Naive thymus-derived CD8-positive, alpha-beta T cell (primary cell): ENCODE results near the gene RNF220. TPM values are rescaled to one million over a fixed set of nuclear protein-coding genes. Genes with fewer than 3 reads are reported as not detected.
"Not testable (repeated sequence)": the region's sequence is repeated elsewhere in the genome, so short reads cannot be mapped to it uniquely, and the experiment has no call there.

Experiments used
- ATAC-seq, 2 donors: fragments of 150-1000 bp; cut with Tn5 transposase in 1 of 2; sonication (Bioruptor Pico), chemical (Tn5 transposase) in 1 of 2; 1 replicate in 1 of 2; 2 replicates in 1 of 2; pipeline ENCODE4 v1.10.0; 2021; ENCODE audit warnings: mild to moderate bottlenecking in 2 of 2, moderate library complexity in 2 of 2
- POLR2A ChIA-PET: fragments of 350-600 bp; sonication (Branson Sonifier 250); formaldehyde crosslinking; loops from one replicate; lab custom pipeline; 2021; ENCODE audit warnings: antibody characterized with exemption; lab: Charles Lee
- DNase-seq, 10 donors: peaks; one replicate each; pipeline versions ENCODE4 v3.0.0 to v3.0.0-alpha.2; 2020 to 2022
- H3K27ac Mint-ChIP-seq, 10 donors: one replicate each; pipeline ENCODE4 v1.8.0; 2020 to 2022; ENCODE audit warnings: mild to moderate bottlenecking in 10 of 10, mixed read lengths in 10 of 10, moderate library complexity in 4 of 10, inconsistent platforms in 1 of 10
- H3K27me3 Mint-ChIP-seq, 5 donors: one replicate each; pipeline ENCODE4 v1.8.0; 2021 to 2022; ENCODE audit warnings: mixed read lengths in 5 of 5
- H3K36me3 Mint-ChIP-seq, 3 donors: one replicate each; pipeline ENCODE4 v1.8.0; 2020 to 2022; ENCODE audit warnings: mixed read lengths in 3 of 3, mild to moderate bottlenecking in 2 of 3, inconsistent platforms in 1 of 3
- H3K4me1 Mint-ChIP-seq, 4 donors: one replicate each; pipeline ENCODE4 v1.8.0; 2021 to 2022; ENCODE audit warnings: mixed read lengths in 4 of 4
- H3K4me3 Mint-ChIP-seq, 10 donors: one replicate each; pipeline ENCODE4 v1.8.0; 2020 to 2022; ENCODE audit warnings: mild to moderate bottlenecking in 10 of 10, mixed read lengths in 10 of 10, moderate library complexity in 6 of 10, inconsistent platforms in 1 of 10
- H3K9me3 Mint-ChIP-seq, 9 donors: one replicate each; pipeline ENCODE4 v1.8.0; 2020 to 2022; ENCODE audit warnings: mixed read lengths in 9 of 9, mild to moderate bottlenecking in 3 of 9, inconsistent platforms in 1 of 9, moderate library complexity in 1 of 9
- microRNA-seq: library from miRNA; unstranded; fragments of <30 nt; microRNA quantifications from one replicate; pipeline ENCODE4 v1.2.0, GENCODE V29; 2022; ENCODE audit warnings: borderline microRNAs expressed
- polyA plus RNA-seq, 3 donors: library from polyadenylated mRNA; unstranded; fragments of 300-500 nt; fragmentation: Illumina TruSeq; gene quantifications; one replicate each; pipeline ENCODE4 v1.2.3, GENCODE V29; 2021
- total RNA-seq, 8 experiments: library from RNA in 2 of 8; stranded (reverse) in 2 of 8; gene quantifications; one replicate each; pipeline ENCODE4 v1.2.3 and lab custom pipeline; 2021 to 2026

RNF220 gene
- total and polyA plus RNA-seq, 5 experiments from 2014 or later = 62.2 to 129 (median 103) TPM

- DNase-seq = peak in 9 of 10 donors; percentile 17 to 72 (median 45)
- Mint-ChIP-seq H3K4me1 (peaks cover 11 to 37% (median 24%) of the 10 kb centered on the region in 4 donors), H3K27me3 (peaks cover 0 to 3% (median 0%) of the 10 kb centered on the region in 5 donors), H3K27ac (peak overlapping the region; percentile 86 to 94 (median 92)), H3K4me3 (peak overlapping the region; percentile 30 to 75 (median 69)), H3K36me3 (peaks cover 0 to 4% (median 0%) of the 10 kb centered on the region in 3 donors), H3K9me3 (no peaks in the 10 kb centered on the region)
- ATAC-seq = peak; percentile 99 to 100
- POLR2A ChIA-PET = interaction anchor here (0.6 to 2.2 kb wide), 17 partner anchors 11 to 1974 kb away, joined by 3 to 13 read pairs (median 3); partner anchors contain the start of genes ARMH1, MUTYH, RNU5D-1 and TMEM53
These were observed 291.8 kb downstream of the RNF220 start for GRCh38 chr1:44696789-44697345.

- Mint-ChIP-seq H3K9me3 (no peaks in the 10 kb centered on the region), H3K36me3 (peaks cover 0 to 4% (median 0%) of the 10 kb centered on the region in 3 donors), H3K27ac (peak overlapping the region in 4 of 10 donors; percentile 26 to 93 (median 69)), H3K4me1 (peaks cover 11 to 37% (median 24%) of the 10 kb centered on the region in 4 donors), H3K27me3 (peaks cover 0 to 3% (median 0%) of the 10 kb centered on the region in 5 donors), H3K4me3 (no peak overlapping the region)
- POLR2A ChIA-PET = interaction anchor here (0.8 kb wide), 1 partner anchor 8 kb away, joined by 3 read pairs; no protein-coding TSS in a partner anchor
- DNase-seq = no peak
- ATAC-seq = no peak
These were observed 293.1 kb downstream of the RNF220 start for GRCh38 chr1:44698138-44698537.

- H3K36me3 Mint-ChIP-seq, DNase-seq, H3K4me3 Mint-ChIP-seq, POLR2A ChIA-PET, ATAC-seq, H3K9me3 Mint-ChIP-seq, H3K27me3 Mint-ChIP-seq, H3K27ac Mint-ChIP-seq: not testable (repeated sequence)
- peaks cover 10 to 37% (median 24%) of the 10 kb centered on the region in 4 donors for H3K4me1 Mint-ChIP-seq
These were observed 294.3 kb downstream of the RNF220 start for GRCh38 chr1:44699375-44699774.

- H3K36me3 Mint-ChIP-seq = no peaks in the 10 kb centered on the region
- H3K4me1 Mint-ChIP-seq = peaks cover 11 to 28% (median 22%) of the 10 kb centered on the region in 4 donors
- H3K27ac Mint-ChIP-seq = peak overlapping the region in 1 of 10 donors; percentile 43
- H3K4me3 Mint-ChIP-seq = no peak overlapping the region
- no peaks in the 10 kb centered on the region for H3K9me3 Mint-ChIP-seq
- H3K27me3 Mint-ChIP-seq = no peaks in the 10 kb centered on the region
- POLR2A ChIA-PET = interaction anchor here (0.6 to 0.7 kb wide), 3 partner anchors 25 to 1709 kb away, joined by 3 to 5 read pairs (median 4); no protein-coding TSS in a partner anchor
- no peak for ATAC-seq
- DNase-seq = no peak
These were observed 295.5 kb downstream of the RNF220 start for GRCh38 chr1:44700573-44700972.

GRCh38 chr1:44701141-44701573 lies 296.1 kb downstream of the RNF220 start:
- DNase-seq (no peak), ATAC-seq (no peak)
- H3K4me1 Mint-ChIP-seq = peaks cover 7 to 22% (median 16%) of the 10 kb centered on the region in 4 donors
- POLR2A ChIA-PET = interaction anchor here (0.7 kb wide), 2 partner anchors 26 to 1709 kb away, joined by 4 to 5 read pairs; no protein-coding TSS in a partner anchor
- no peaks in the 10 kb centered on the region for H3K36me3 Mint-ChIP-seq
- H3K27me3 Mint-ChIP-seq = no peaks in the 10 kb centered on the region
- H3K27ac Mint-ChIP-seq = no peak overlapping the region
- no peaks in the 10 kb centered on the region for H3K9me3 Mint-ChIP-seq
- H3K4me3 Mint-ChIP-seq = no peak overlapping the region

Small RNAs within 50 kb of the gene (microRNA-seq; reads per million reads assigned to microRNA genes)
- gene MIR5584 = not detected

Other genes starting within 250 kb of the RNF220 start
- 10 to 100 TPM; 95.2 to 96.0 TPM for gene DMAP1, start 191.8 kb upstream of the RNF220 start, total RNA-seq
- gene DMAP1, start 191.8 kb upstream of the RNF220 start, polyA plus RNA-seq = 10 to 100 TPM; 32.6 to 44.4 (median 42.3) TPM
- gene ERI3, start 50.0 kb upstream of the RNF220 start, total RNA-seq = 10 to 100 TPM; 27.2 to 34.5 TPM
- 10 to 100 TPM; 43.4 to 45.8 (median 43.6) TPM for gene ERI3, start 50.0 kb upstream of the RNF220 start, polyA plus RNA-seq